HepG2 (cell line): ENCODE results near the gene RDM1. TPM values are rescaled to one million over a fixed set of nuclear protein-coding genes. Genes with fewer than 3 reads are reported as not detected.

Experiments
- BCL6 ChIP-seq: IDR thresholded peaks from 2 replicates; pipeline ENCODE4 v1.6.1; 2016; ENCODE audit warnings: missing genetic modification reagents, missing compliant biosample characterization
- ETV5 ChIP-seq: IDR thresholded peaks from 2 replicates; pipeline ENCODE4 v1.6.1; 2018; ENCODE audit warnings: missing biosample characterization, missing genetic modification reagents, inconsistent platforms, borderline replicate concordance
- HNF4A ChIP-seq: sonication (generic); formaldehyde crosslinking; IDR thresholded peaks from 2 replicates; pipeline ENCODE4 v1.4.0; 2020; ENCODE audit warnings: missing genetic modification reagents
- HNRNPL ChIP-seq: fragments of 200-400 bp; formaldehyde crosslinking; IDR thresholded peaks from 2 replicates; pipeline ENCODE4 v1.6.1; 2017; ENCODE audit warnings: mild to moderate bottlenecking, low read depth, low read length
- KAT7 ChIP-seq: IDR thresholded peaks from 2 replicates; pipeline ENCODE4 v1.6.1; 2018; ENCODE audit warnings: borderline replicate concordance, missing compliant biosample characterization
- KLF16 ChIP-seq, 2 experiments: sonication (generic) in 1 of 2; formaldehyde crosslinking in 1 of 2; IDR thresholded peaks; 2 replicates each; pipeline versions ENCODE4 v1.6.1 to v1.8.0; 2016 to 2023; ENCODE audit warnings: missing genetic modification reagents in 2 of 2, missing compliant biosample characterization in 1 of 2
- MXI1 ChIP-seq: IDR thresholded peaks from 3 replicates; pipeline ENCODE4 v1.6.1; 2012; ENCODE audit warnings: low read depth, low read length, inconsistent platforms, borderline replicate concordance
- RBAK ChIP-seq: sonication (generic); formaldehyde crosslinking; IDR thresholded peaks from 2 replicates; pipeline ENCODE4 v1.5.1; 2020; ENCODE audit warnings: mild to moderate bottlenecking, missing genetic modification reagents
- RFXANK ChIP-seq: IDR thresholded peaks from 2 replicates; pipeline ENCODE4 v1.6.1; 2016
- RXRA ChIP-seq: sonication (generic); formaldehyde crosslinking; IDR thresholded peaks from 2 replicates; pipeline ENCODE4 v1.5.1; 2020; ENCODE audit warnings: missing genetic modification reagents
- SALL1 ChIP-seq: sonication (generic); formaldehyde crosslinking; IDR thresholded peaks from 2 replicates; pipeline ENCODE4 v1.8.0; 2022; ENCODE audit warnings: mild to moderate bottlenecking, missing genetic modification reagents
- TCF12 ChIP-seq, 2 experiments: fragments of 450-650 bp in 1 of 2; sonication (generic) in 1 of 2; formaldehyde crosslinking in 1 of 2; IDR thresholded peaks; 2 replicates each; pipeline versions ENCODE4 v1.6.1 to v1.8.0; 2017 to 2022; ENCODE audit warnings: antibody characterized with exemption in 1 of 2, mild to moderate bottlenecking in 1 of 2, missing genetic modification reagents in 1 of 2, moderate library complexity in 1 of 2
- XBP1 ChIP-seq: sonication (generic); formaldehyde crosslinking; IDR thresholded peaks from 2 replicates; pipeline ENCODE4 v1.5.0; 2020; ENCODE audit warnings: missing genetic modification reagents
- ZBTB7A ChIP-seq: sonication (generic); formaldehyde crosslinking; IDR thresholded peaks from 2 replicates; pipeline ENCODE4 v1.8.0; 2022; ENCODE audit warnings: mild to moderate bottlenecking, missing genetic modification reagents
- ZFP41 ChIP-seq: sonication (generic); formaldehyde crosslinking; IDR thresholded peaks from 2 replicates; pipeline ENCODE4 v1.4.0; 2020; ENCODE audit warnings: mild to moderate bottlenecking, missing genetic modification reagents, borderline replicate concordance
- ZNF282 ChIP-seq: fragments of 450-650 bp; IDR thresholded peaks from 2 replicates; pipeline ENCODE4 v1.6.1; 2018; ENCODE audit not compliant: partially characterized antibody
- ZNF780A ChIP-seq: sonication (generic); formaldehyde crosslinking; IDR thresholded peaks from 2 replicates; pipeline ENCODE4 v1.8.0; 2022; ENCODE audit warnings: mild to moderate bottlenecking, missing genetic modification reagents, moderate library complexity
- polyA plus RNA-seq, 8 experiments: library from polyadenylated mRNA; depleted of rRNA in 3 of 8; stranded (reverse) in 7 of 8; unstranded in 1 of 8; fragments of >200 nt; fragmentation: Illumina TruSeq in 4 of 8; extraction: Trizol in 4 of 8; gene quantifications; 2 replicates each; pipeline versions ENCODE4 v1.2.1 to v1.2.3, GENCODE V29; 2011 to 2016; ENCODE audit warnings: low read depth in 4 of 8, missing spikeins in 1 of 8, mixed read lengths in 1 of 8; ENCODE audit not compliant: insufficient read depth in 1 of 8
- total RNA-seq, 5 experiments: library from RNA; depleted of rRNA; stranded (reverse); fragments of >200 nt; fragmentation: Illumina TruSeq; extraction: Trizol; gene quantifications; 2 replicates each; pipeline ENCODE4 v1.2.3, GENCODE V29; 2016; ENCODE audit warnings: low read depth in 1 of 5
- TF ChIP-seq, protein P1 (sequence below): sonication (generic); formaldehyde crosslinking; IDR thresholded peaks from 2 replicates; pipeline ENCODE4 v1.4.0; 2020; ENCODE audit warnings: missing genetic modification reagents, borderline replicate concordance
- TF ChIP-seq, protein P2 (sequence below): sonication (generic); formaldehyde crosslinking; conservative IDR thresholded peaks from 2 replicates; pipeline ENCODE4 v1.8.1; 2023; ENCODE audit warnings: missing genetic modification reagents
- TF ChIP-seq, protein P3 (sequence below): sonication (generic); formaldehyde crosslinking; IDR thresholded peaks from 2 replicates; pipeline ENCODE4 v1.4.0; 2020; ENCODE audit warnings: mild to moderate bottlenecking, missing genetic modification reagents

Gene RDM1
- total and polyA plus RNA-seq, 2 of the 13 experiments (the other 11 are each of a cell fraction or from before 2014, with no cell fraction given): 0.28 to 0.40 TPM

DNA sequence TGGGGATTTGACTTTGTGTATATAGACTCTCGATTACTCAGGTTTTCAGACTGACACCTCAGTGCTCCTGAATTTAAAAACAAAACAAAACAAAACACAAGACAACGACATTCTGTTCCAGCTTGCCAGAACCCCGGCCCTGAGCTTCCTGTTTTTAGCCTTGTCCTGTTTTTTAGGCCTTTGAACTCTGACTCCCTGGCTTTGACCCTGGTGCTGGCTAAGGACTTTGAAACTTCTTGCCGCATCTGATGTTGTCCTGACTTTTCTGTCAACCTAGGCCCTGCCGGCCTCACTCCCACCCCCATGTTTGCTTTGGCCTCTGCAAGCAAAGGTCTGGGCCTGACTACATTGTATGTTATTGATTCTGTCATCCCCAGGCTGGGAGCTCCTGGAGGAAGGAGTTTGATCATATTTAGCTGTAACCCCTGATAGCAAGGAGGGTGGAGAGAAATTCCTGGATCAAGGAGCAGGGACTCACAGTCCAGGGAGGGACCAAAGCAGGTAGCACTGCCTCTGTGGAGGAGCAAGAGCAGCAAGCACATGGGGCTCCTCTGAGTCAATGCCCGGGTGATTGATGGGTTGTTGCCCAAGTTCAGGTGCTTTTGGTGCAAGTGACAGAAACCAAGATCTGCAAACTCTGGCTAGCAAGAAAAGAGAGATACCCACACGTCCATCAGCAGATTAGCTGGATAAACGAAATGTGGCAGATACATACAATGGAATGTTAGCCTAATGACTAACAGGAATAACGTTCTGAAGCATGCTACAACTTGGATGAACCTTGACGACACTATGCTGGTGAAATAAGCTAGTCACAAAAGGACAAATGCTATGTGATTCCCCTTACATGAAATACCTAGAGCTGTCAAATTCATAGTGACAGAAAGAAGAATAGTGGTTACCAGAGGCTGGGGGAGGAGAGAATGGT is 43.0 kb upstream of the RDM1 start (continued):
- no peak for TF ChIP-seq ZFP41 (CRISPR knock-in tag)
- peak; percentile 66; the same call in 1 of the 3 replicates for TF ChIP-seq MXI1
- TF ChIP-seq, protein P1, sequence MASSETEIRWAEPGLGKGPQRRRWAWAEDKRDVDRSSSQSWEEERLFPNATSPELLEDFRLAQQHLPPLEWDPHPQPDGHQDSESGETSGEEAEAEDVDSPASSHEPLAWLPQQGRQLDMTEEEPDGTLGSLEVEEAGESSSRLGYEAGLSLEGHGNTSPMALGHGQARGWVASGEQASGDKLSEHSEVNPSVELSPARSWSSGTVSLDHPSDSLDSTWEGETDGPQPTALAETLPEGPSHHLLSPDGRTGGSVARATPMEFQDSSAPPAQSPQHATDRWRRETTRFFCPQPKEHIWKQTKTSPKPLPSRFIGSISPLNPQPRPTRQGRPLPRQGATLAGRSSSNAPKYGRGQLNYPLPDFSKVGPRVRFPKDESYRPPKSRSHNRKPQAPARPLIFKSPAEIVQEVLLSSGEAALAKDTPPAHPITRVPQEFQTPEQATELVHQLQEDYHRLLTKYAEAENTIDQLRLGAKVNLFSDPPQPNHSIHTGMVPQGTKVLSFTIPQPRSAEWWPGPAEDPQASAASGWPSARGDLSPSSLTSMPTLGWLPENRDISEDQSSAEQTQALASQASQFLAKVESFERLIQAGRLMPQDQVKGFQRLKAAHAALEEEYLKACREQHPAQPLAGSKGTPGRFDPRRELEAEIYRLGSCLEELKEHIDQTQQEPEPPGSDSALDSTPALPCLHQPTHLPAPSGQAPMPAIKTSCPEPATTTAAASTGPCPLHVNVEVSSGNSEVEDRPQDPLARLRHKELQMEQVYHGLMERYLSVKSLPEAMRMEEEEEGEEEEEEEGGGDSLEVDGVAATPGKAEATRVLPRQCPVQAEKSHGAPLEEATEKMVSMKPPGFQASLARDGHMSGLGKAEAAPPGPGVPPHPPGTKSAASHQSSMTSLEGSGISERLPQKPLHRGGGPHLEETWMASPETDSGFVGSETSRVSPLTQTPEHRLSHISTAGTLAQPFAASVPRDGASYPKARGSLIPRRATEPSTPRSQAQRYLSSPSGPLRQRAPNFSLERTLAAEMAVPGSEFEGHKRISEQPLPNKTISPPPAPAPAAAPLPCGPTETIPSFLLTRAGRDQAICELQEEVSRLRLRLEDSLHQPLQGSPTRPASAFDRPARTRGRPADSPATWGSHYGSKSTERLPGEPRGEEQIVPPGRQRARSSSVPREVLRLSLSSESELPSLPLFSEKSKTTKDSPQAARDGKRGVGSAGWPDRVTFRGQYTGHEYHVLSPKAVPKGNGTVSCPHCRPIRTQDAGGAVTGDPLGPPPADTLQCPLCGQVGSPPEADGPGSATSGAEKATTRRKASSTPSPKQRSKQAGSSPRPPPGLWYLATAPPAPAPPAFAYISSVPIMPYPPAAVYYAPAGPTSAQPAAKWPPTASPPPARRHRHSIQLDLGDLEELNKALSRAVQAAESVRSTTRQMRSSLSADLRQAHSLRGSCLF (CRISPR knock-in tag): no peak
- TF ChIP-seq, protein P2, sequence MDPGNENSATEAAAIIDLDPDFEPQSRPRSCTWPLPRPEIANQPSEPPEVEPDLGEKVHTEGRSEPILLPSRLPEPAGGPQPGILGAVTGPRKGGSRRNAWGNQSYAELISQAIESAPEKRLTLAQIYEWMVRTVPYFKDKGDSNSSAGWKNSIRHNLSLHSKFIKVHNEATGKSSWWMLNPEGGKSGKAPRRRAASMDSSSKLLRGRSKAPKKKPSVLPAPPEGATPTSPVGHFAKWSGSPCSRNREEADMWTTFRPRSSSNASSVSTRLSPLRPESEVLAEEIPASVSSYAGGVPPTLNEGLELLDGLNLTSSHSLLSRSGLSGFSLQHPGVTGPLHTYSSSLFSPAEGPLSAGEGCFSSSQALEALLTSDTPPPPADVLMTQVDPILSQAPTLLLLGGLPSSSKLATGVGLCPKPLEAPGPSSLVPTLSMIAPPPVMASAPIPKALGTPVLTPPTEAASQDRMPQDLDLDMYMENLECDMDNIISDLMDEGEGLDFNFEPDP (CRISPR knock-in tag): no peak
- TF ChIP-seq KAT7 (CRISPR knock-in tag): no peak; the same call in 1 of the 2 replicates
- 0 out of 2 replicates have a peak, but pooled peaks have one; percentile 54 for TF ChIP-seq ZNF780A (CRISPR knock-in tag)
- peak; percentile 96 for TF ChIP-seq BCL6 (CRISPR knock-in tag)
- TF ChIP-seq XBP1: no peak
- peak in 1 of 2 experiments; percentile 92; a peak in 2 of 4 replicates for TF ChIP-seq KLF16 (CRISPR knock-in tag; IDR thresholded peaks at IDR 0.05)
- TF ChIP-seq ZNF282: no peak
- TF ChIP-seq SALL1 (CRISPR knock-in tag): peak; percentile 100
- 0 out of 2 replicates have a peak, but pooled peaks have one; percentile 55 for TF ChIP-seq RFXANK (CRISPR knock-in tag)
- TF ChIP-seq ETV5 (CRISPR knock-in tag): peak; percentile 92
- TF ChIP-seq RXRA (CRISPR knock-in tag): peak; percentile 99
- peak; percentile 99 for TF ChIP-seq HNF4A (CRISPR knock-in tag)
- peak; percentile 85; the same call in 1 of the 2 replicates for TF ChIP-seq ZBTB7A
- TF ChIP-seq TCF12 (IDR thresholded peaks at IDR 0.05): no peak
- TF ChIP-seq TCF12 (CRISPR knock-in tag; IDR thresholded peaks at IDR 0.05): peak; percentile 98
- TF ChIP-seq RBAK: no peak
- TF ChIP-seq, protein P3, sequence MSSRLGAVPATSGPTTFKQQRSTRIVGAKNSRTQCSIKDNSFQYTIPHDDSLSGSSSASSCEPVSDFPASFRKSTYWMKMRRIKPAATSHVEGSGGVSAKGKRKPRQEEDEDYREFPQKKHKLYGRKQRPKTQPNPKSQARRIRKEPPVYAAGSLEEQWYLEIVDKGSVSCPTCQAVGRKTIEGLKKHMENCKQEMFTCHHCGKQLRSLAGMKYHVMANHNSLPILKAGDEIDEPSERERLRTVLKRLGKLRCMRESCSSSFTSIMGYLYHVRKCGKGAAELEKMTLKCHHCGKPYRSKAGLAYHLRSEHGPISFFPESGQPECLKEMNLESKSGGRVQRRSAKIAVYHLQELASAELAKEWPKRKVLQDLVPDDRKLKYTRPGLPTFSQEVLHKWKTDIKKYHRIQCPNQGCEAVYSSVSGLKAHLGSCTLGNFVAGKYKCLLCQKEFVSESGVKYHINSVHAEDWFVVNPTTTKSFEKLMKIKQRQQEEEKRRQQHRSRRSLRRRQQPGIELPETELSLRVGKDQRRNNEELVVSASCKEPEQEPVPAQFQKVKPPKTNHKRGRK (CRISPR knock-in tag): no peak
- no peak for TF ChIP-seq HNRNPL
